ENCODE results near the gene PTRHD1. TPM values are rescaled to one million over a fixed set of nuclear protein-coding genes. Genes with fewer than 3 reads are reported as not detected.
A peak's percentile ranks its signal among the peaks of the same experiment; 100 is the strongest.

The PTRHD1 gene
- total and polyA plus RNA-seq, 7 donors, result 16.6 to 38.3 (median 27.1) TPM

DNA sequence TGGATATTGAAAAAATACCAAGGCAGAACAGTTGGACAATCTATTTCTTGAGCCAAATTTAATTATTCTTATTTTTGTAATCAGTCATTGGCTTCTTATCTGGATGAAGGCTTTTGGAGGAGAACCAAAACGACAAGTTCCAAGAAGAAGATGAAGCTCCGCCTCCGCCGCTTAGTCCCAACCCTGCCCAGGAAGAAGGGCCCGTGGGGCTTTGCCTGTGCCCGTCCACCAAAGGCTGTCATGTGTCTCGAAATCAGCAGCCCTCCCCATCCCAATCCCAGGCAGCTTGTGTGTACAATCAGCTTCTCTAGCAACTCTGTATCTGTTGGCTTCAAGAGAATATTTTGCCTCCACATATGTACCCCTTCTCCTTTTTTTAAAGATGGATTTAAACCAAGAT, 24.6 kb downstream of the PTRHD1 start:
- Histone ChIP-seq H3K27ac (no peak overlapping the region), H3K4me3 (no peak overlapping the region), H3K4me1 (no peaks in the 10 kb centered on the region), H3K27me3 (ENCODE audit: insufficient read depth in 3 of 3, low read length in 2 of 3) (no peaks in the 10 kb centered on the region), H3K36me3 (ENCODE audit: insufficient read depth in 1 of 2, low read depth in 1 of 2) (peaks cover 8 to 63% of the 10 kb centered on the region in 2 donors), H3K9me3 (no peaks in the 10 kb centered on the region)
- DNase-seq (peak in 1 of 2 donors; percentile 28), ATAC-seq (no peak)
- TF ChIP-seq, protein P1, sequence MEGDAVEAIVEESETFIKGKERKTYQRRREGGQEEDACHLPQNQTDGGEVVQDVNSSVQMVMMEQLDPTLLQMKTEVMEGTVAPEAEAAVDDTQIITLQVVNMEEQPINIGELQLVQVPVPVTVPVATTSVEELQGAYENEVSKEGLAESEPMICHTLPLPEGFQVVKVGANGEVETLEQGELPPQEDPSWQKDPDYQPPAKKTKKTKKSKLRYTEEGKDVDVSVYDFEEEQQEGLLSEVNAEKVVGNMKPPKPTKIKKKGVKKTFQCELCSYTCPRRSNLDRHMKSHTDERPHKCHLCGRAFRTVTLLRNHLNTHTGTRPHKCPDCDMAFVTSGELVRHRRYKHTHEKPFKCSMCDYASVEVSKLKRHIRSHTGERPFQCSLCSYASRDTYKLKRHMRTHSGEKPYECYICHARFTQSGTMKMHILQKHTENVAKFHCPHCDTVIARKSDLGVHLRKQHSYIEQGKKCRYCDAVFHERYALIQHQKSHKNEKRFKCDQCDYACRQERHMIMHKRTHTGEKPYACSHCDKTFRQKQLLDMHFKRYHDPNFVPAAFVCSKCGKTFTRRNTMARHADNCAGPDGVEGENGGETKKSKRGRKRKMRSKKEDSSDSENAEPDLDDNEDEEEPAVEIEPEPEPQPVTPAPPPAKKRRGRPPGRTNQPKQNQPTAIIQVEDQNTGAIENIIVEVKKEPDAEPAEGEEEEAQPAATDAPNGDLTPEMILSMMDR (IDR thresholded peaks at IDR 0.05), result no peak
- 72 to 78% (median 74%) methylated on average over 7 of the region's 7 CpGs for WGBS, 3 donors
- intact Hi-C loops (cut with DNase I), result no loop called here

DNA sequence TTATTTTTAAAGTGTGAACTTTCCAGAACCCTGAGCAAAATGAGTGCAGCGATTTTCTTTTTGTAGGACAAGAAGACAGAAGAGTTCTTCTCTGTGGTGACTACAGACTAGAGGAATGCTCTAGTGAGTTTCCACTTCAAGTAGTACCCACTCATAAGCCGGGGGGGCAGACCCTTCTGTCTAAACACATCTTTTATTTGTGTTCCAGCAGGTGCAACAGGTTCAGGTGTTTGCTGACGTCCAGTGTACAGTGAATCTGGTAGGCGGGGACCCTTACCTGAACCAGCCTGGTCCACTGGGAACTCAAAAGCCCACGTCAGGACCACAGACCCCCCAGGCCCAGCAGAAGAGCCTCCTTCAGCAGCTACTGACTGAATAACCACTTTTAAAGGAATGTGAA, 25.2 kb downstream of the PTRHD1 start:
- H3K9me3 ChIP-seq, result no peaks in the 10 kb centered on the region
- no peak for ATAC-seq
- peaks cover 8 to 69% of the 10 kb centered on the region in 2 donors for H3K36me3 ChIP-seq (ENCODE audit: insufficient read depth in 1 of 2, low read depth in 1 of 2)
- intact Hi-C loops (cut with DNase I), result no loop called here
- DNase-seq, result no peak
- H3K27ac ChIP-seq, result no peak overlapping the region
- TF ChIP-seq, protein P1 (IDR thresholded peaks at IDR 0.05), result no peak
- H3K27me3 ChIP-seq (ENCODE audit: insufficient read depth in 3 of 3, low read length in 2 of 3), result no peaks in the 10 kb centered on the region
- no peaks in the 10 kb centered on the region for H3K4me1 ChIP-seq
- no peak overlapping the region for H3K4me3 ChIP-seq
- 91 to 95% (median 94%) methylated on average over 5 of the region's 5 CpGs for WGBS, 3 donors

DNA sequence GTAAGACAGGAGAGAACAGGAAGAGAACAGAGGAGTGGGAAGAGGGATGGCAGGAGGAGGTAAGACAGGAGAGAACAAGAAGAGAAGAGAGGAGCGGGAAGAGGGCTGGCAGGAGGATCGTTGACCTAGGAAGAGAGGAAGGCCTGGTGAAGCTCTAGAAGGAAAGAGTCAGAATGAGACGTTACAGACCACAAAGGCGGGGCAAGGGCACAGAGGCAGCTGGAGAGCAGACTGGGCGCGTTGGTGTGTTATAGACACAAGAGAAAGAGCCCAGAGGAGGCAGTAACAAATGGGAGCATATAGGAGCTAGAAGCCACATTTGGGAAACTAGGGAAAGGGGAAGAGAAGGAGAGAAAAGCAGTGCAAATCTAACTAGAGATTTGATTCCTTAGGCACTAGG, 26.6 kb downstream of the PTRHD1 start:
- peaks cover 8 to 83% of the 10 kb centered on the region in 2 donors for H3K36me3 ChIP-seq (ENCODE audit: insufficient read depth in 1 of 2, low read depth in 1 of 2)
- intact Hi-C loops (cut with DNase I), result no loop called here
- TF ChIP-seq, protein P1 (IDR thresholded peaks at IDR 0.05), result no peak
- H3K27ac ChIP-seq, result no peak overlapping the region
- DNase-seq, result no peak
- no peak overlapping the region for H3K4me3 ChIP-seq
- H3K9me3 ChIP-seq, result no peaks in the 10 kb centered on the region
- no peak for ATAC-seq
- H3K27me3 ChIP-seq (ENCODE audit: insufficient read depth in 3 of 3, low read length in 2 of 3), result no peaks in the 10 kb centered on the region
- H3K4me1 ChIP-seq, result no peaks in the 10 kb centered on the region
- 82 to 86% (median 84%) methylated on average over 6 of the region's 6 CpGs for WGBS, 3 donors

DNA sequence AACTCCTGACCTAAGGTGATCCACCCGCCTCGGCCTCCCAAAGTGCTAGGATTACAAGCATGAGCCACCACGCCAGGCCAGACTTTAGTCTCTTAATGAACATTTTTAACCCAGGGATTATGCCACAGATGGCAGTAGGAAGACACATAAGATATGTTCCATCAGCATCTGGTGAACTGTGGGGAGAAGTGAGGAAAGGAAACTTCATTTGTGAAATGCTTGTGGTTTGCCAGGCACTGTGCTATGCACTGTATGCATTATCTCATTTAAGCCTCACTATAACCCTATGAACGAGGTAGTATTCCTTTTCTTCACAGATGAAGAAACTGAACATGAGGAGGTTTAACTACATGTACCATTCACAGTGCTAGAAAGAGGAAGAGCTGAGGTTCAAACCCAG, 29.3 kb downstream of the PTRHD1 start:
- Histone ChIP-seq H3K9me3 (no peaks in the 10 kb centered on the region), H3K36me3 (ENCODE audit: insufficient read depth in 1 of 2, low read depth in 1 of 2) (peaks cover 8 to 88% of the 10 kb centered on the region in 2 donors), H3K27ac (no peak overlapping the region), H3K4me3 (no peak overlapping the region), H3K27me3 (ENCODE audit: insufficient read depth in 3 of 3, low read length in 2 of 3) (no peaks in the 10 kb centered on the region), H3K4me1 (no peaks in the 10 kb centered on the region)
- WGBS, 3 donors, result 92 to 100% (median 97%) methylated on average over 4 of the region's 4 CpGs
- ATAC-seq, result no peak
- intact Hi-C loops (cut with DNase I), result no loop called here
- no peak for DNase-seq
- TF ChIP-seq, protein P1 (IDR thresholded peaks at IDR 0.05), result no peak

DNA sequence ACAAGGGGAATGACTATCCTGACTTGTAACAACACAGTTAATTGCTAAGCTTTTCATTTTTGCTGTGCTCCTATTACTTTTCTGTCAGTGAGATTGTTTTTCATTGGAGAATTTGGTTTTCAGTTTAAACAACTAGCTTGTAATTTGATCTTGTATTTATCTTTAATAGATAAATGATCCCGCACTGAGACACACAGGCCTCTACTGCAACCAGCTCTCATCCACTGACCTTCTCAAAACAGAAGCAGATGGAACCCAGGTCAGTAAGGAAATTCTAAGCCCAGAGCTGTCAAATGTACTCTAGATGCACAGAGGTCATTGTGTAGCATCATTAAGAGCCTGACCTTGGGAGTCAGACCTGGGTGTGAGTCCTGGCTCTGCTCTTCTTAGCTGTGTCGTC, 30.7 kb downstream of the PTRHD1 start:
- Histone ChIP-seq H3K4me1 (no peaks in the 10 kb centered on the region), H3K4me3 (no peak overlapping the region), H3K27me3 (ENCODE audit: insufficient read depth in 3 of 3, low read length in 2 of 3) (no peaks in the 10 kb centered on the region), H3K27ac (no peak overlapping the region), H3K9me3 (no peaks in the 10 kb centered on the region), H3K36me3 (ENCODE audit: insufficient read depth in 1 of 2, low read depth in 1 of 2) (peaks cover 8 to 89% of the 10 kb centered on the region in 2 donors)
- intact Hi-C loops (cut with DNase I), result no loop called here
- WGBS, 3 donors, result 82 to 95% (median 82%) methylated on average over 2 of the region's 2 CpGs
- DNase-seq (no peak), ATAC-seq (no peak)
- TF ChIP-seq, protein P1 (IDR thresholded peaks at IDR 0.05), result no peak
